ENCODE results near the gene NUAK1. TPM values are rescaled to one million over a fixed set of nuclear protein-coding genes. Genes with fewer than 3 reads are reported as not detected.

The NUAK1 gene
- total RNA-seq, 1 experiment from 2014 or later: 50.3 TPM

DNA sequence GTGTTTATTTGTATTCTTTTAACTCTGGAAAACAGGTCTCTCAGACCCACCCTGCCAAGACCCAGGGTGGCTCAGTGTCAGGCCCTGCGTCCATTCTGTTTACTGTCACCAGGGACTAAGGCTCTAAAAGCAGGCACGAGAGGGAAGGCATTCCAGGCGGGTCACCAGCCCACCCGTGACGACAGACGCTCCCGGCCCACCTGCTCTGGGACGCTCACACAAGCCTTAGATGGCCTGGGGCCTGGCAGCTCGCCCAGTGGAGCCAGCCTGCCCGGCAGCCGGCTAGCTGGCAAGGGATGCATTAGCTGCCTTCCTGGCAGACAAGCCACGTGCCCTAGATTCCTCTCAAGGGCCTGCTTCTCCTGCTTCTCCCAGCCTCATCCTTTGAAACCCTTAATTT lies 9.2 kb upstream of the NUAK1 start:
- no TSS peak for BruUV-seq (replicated peaks)
- H3K27me3 ChIP-seq (ENCODE audit: control insufficient read depth, insufficient read depth, low read length): no peaks in the 10 kb centered on the region
- H3K9me3 ChIP-seq (ENCODE audit: control insufficient read depth, insufficient read depth, low read depth, low read length): no peaks in the 10 kb centered on the region
- ChIA-PET POLR2A (no interaction called here), CTCF (interaction anchor here (1.0 to 2.6 kb wide), 2 partner anchors 11 to 75 kb away, joined by 8 to 12 read pairs; no protein-coding TSS in a partner anchor)
- intact Hi-C loops (cut with micrococcal nuclease; ENCODE audit: unreplicated experiment) (no loop called here), in situ Hi-C loops (cut with HindIII; ENCODE audit: low pct_unique_long_range_greater_than_20kb, low sequenced_read_pairs) (no loop called here)
- H3K4me3 ChIP-seq (ENCODE audit: low read depth in 2 of 2, low read length in 2 of 2): no peak overlapping the region
- no peak for ATAC-seq
- TF ChIP-seq, protein P1, sequence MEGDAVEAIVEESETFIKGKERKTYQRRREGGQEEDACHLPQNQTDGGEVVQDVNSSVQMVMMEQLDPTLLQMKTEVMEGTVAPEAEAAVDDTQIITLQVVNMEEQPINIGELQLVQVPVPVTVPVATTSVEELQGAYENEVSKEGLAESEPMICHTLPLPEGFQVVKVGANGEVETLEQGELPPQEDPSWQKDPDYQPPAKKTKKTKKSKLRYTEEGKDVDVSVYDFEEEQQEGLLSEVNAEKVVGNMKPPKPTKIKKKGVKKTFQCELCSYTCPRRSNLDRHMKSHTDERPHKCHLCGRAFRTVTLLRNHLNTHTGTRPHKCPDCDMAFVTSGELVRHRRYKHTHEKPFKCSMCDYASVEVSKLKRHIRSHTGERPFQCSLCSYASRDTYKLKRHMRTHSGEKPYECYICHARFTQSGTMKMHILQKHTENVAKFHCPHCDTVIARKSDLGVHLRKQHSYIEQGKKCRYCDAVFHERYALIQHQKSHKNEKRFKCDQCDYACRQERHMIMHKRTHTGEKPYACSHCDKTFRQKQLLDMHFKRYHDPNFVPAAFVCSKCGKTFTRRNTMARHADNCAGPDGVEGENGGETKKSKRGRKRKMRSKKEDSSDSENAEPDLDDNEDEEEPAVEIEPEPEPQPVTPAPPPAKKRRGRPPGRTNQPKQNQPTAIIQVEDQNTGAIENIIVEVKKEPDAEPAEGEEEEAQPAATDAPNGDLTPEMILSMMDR (IDR thresholded peaks at IDR 0.05): no peak
- H3K27ac ChIP-seq (ENCODE audit: low read length): no peak overlapping the region
- no peak for DNase-seq (ENCODE audit: low read depth, low spot score)
- H3K4me1 ChIP-seq (ENCODE audit: control insufficient read depth, insufficient read depth, low read length): peaks cover 19% of the 10 kb centered on the region
- H3K36me3 ChIP-seq (ENCODE audit: control insufficient read depth, insufficient read depth, low read length): no peaks in the 10 kb centered on the region

GRCh38 chr12:106146987-106147386 lies 8.2 kb upstream of the NUAK1 start:
- in situ Hi-C loops (cut with HindIII; ENCODE audit: low pct_unique_long_range_greater_than_20kb, low sequenced_read_pairs): no loop called here
- POLR2A ChIA-PET: interaction anchor here (0.5 kb wide), 1 partner anchor 1935 kb away, joined by 3 read pairs; no protein-coding TSS in a partner anchor

DNA sequence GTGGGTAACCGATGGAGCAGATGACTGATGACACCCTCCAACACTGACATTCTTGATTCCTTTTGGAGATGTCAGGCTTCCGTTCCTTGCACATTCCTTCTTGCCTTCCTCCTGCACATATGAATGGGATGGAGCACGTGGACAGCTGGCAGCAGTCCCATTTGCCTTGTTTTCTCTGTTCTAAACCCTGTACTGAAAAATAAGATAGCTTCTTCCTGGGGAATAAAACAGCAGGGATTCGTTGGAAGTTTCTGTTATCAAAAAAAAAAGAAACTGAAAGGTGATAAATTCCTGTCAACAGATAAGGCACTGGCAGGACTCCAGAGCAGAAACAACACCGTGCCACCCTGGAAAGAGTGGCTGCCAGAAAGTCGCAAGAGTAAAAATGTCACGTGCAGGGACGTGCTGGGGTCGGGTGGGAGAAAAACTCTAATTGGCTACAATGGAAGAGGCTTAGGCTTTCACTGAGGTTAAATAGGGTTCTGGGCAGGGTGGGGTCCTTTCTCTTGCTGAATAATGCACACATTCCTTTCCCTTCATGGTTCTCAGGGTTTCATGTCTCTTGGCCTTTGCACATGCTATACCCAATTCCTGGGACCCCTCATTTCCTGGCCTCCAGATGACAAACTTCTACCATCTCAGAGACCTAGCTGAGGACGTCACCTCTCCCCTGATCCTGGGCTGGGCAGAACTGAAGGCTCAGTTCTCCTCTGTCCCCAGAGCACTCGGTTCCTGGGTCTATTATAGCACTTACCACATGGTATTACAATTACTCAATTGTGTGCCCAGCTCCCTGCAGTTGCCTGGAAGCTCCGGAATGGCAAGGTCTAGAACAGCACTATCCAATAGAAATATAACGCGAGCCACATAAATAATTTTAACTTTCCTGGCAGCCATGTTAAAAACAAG lies 7.0 kb upstream of the NUAK1 start:
- no peaks in the 10 kb centered on the region for H3K9me3 ChIP-seq (ENCODE audit: control insufficient read depth, insufficient read depth, low read depth, low read length)
- intact Hi-C loops (cut with micrococcal nuclease; ENCODE audit: unreplicated experiment): no loop called here
- CTCF ChIA-PET: no interaction called here
- ATAC-seq (peak; percentile 46; the same call in 1 of the 2 replicates), DNase-seq (ENCODE audit: low read depth, low spot score) (no peak)
- POLR2A ChIA-PET: interaction anchor here (0.6 to 0.7 kb wide), 3 partner anchors 19 to 617 kb away, joined by 3 to 19 read pairs (median 4); no protein-coding TSS in a partner anchor
- in situ Hi-C loops (cut with HindIII; ENCODE audit: low pct_unique_long_range_greater_than_20kb, low sequenced_read_pairs): no loop called here
- H3K36me3 ChIP-seq (ENCODE audit: control insufficient read depth, insufficient read depth, low read length): no peaks in the 10 kb centered on the region
- H3K4me1 ChIP-seq (ENCODE audit: control insufficient read depth, insufficient read depth, low read length): peaks cover 37% of the 10 kb centered on the region
- no peak overlapping the region for H3K4me3 ChIP-seq (ENCODE audit: low read depth in 2 of 2, low read length in 2 of 2)
- no peaks in the 10 kb centered on the region for H3K27me3 ChIP-seq (ENCODE audit: control insufficient read depth, insufficient read depth, low read length)
- peak overlapping the region; percentile 20; the same call in 1 of the 2 replicates for H3K27ac ChIP-seq (ENCODE audit: low read length)
- no TSS peak for BruUV-seq (replicated peaks)
- TF ChIP-seq SIN3A (IDR thresholded peaks at IDR 0.05; ENCODE audit: borderline replicate concordance, insufficient read depth, low read depth, low read length) (no peak), POLR2AphosphoS5 (IDR thresholded peaks at IDR 0.05; ENCODE audit: low read depth, low read length) (no peak), TCF7L2 (IDR thresholded peaks at IDR 0.05; ENCODE audit: low read depth, low read length) (no peak), REST (IDR thresholded peaks at IDR 0.05; ENCODE audit: insufficient read depth in 1 of 2, low read depth in 2 of 2, low read length in 1 of 2) (no peak)
- TF ChIP-seq, protein P1 (IDR thresholded peaks at IDR 0.05): no peak

More at GRCh38 chr12:106146987-106147386, 8.2 kb upstream of the NUAK1 start:
- intact Hi-C loops (cut with micrococcal nuclease; ENCODE audit: unreplicated experiment): no loop called here
- no TSS peak for BruUV-seq (replicated peaks)
- Histone ChIP-seq H3K36me3 (ENCODE audit: control insufficient read depth, insufficient read depth, low read length) (no peaks in the 10 kb centered on the region), H3K27me3 (ENCODE audit: control insufficient read depth, insufficient read depth, low read length) (no peaks in the 10 kb centered on the region), H3K4me3 (ENCODE audit: low read depth in 2 of 2, low read length in 2 of 2) (no peak overlapping the region), H3K27ac (ENCODE audit: low read length) (no peak overlapping the region), H3K4me1 (ENCODE audit: control insufficient read depth, insufficient read depth, low read length) (peaks cover 26% of the 10 kb centered on the region), H3K9me3 (ENCODE audit: control insufficient read depth, insufficient read depth, low read depth, low read length) (no peaks in the 10 kb centered on the region)
- DNase-seq (ENCODE audit: low read depth, low spot score) (no peak), ATAC-seq (no peak)
- CTCF ChIA-PET: no interaction called here
- TF ChIP-seq, protein P1 (IDR thresholded peaks at IDR 0.05): no peak
- TF ChIP-seq SIN3A (IDR thresholded peaks at IDR 0.05; ENCODE audit: borderline replicate concordance, insufficient read depth, low read depth, low read length): no peak
- no peak for TF ChIP-seq POLR2AphosphoS5 (IDR thresholded peaks at IDR 0.05; ENCODE audit: low read depth, low read length)
